HG02588 (cell line): ENCODE measurements around the gene SORCS2.

Source experiments
- ATAC-seq: cut with Tn5 transposase; IDR thresholded peaks from one replicate; pipeline ENCODE4 v1.9.1; 2021; ENCODE audit warnings: mild to moderate bottlenecking, moderate library complexity; ENCODE audit not compliant: unreplicated experiment

The SORCS2 gene

GRCh38 chr4:7727749-7728148, 535.4 kb downstream of the SORCS2 start:
- ATAC-seq = no peak

- ATAC-seq = no peak
These were observed 539.1 kb downstream of the SORCS2 start for GRCh38 chr4:7731437-7731836.

GRCh38 chr4:7732263-7732662, 539.9 kb downstream of the SORCS2 start:
- no peak for ATAC-seq

GRCh38 chr4:7733201-7733600, 540.9 kb downstream of the SORCS2 start:
- no peak for ATAC-seq

- ATAC-seq = no peak
These were observed 541.7 kb downstream of the SORCS2 start for GRCh38 chr4:7733801-7734650.

- no peak for ATAC-seq
These were observed 542.4 kb downstream of the SORCS2 start for GRCh38 chr4:7734651-7735260.

- ATAC-seq = no peak
These were observed 543.1 kb downstream of the SORCS2 start for GRCh38 chr4:7735395-7735794.

GRCh38 chr4:7735961-7736360, 543.6 kb downstream of the SORCS2 start:
- no peak for ATAC-seq

GRCh38 chr4:7736436-7737267, 544.3 kb downstream of the SORCS2 start:
- no peak for ATAC-seq

GRCh38 chr4:7737268-7737645, 544.9 kb downstream of the SORCS2 start:
- no peak for ATAC-seq

GRCh38 chr4:7737752-7738457, 545.6 kb downstream of the SORCS2 start:
- no peak for ATAC-seq

GRCh38 chr4:7738458-7739076, 546.2 kb downstream of the SORCS2 start:
- no peak for ATAC-seq

GRCh38 chr4:7739077-7739917, 547.0 kb downstream of the SORCS2 start:
- no peak for ATAC-seq

- no peak for ATAC-seq
These were observed 547.9 kb downstream of the SORCS2 start for GRCh38 chr4:7739918-7740865.

- no peak for ATAC-seq
These were observed 548.7 kb downstream of the SORCS2 start for GRCh38 chr4:7740866-7741525.

GRCh38 chr4:7741946-7742806, 549.8 kb downstream of the SORCS2 start:
- ATAC-seq = no peak

- ATAC-seq = no peak
These were observed 550.5 kb downstream of the SORCS2 start for GRCh38 chr4:7742807-7743280.
